ENCODE results near the gene ASAH2. TPM values are rescaled to one million over a fixed set of nuclear protein-coding genes. Genes with fewer than 3 reads are reported as not detected.

Gene ASAH2
- total RNA-seq, 3 donors from 2014 or later (not counting 1 experiment from before 2014, with no cell fraction given): 0.79 to 3.4 (median 2.9) TPM

DNA sequence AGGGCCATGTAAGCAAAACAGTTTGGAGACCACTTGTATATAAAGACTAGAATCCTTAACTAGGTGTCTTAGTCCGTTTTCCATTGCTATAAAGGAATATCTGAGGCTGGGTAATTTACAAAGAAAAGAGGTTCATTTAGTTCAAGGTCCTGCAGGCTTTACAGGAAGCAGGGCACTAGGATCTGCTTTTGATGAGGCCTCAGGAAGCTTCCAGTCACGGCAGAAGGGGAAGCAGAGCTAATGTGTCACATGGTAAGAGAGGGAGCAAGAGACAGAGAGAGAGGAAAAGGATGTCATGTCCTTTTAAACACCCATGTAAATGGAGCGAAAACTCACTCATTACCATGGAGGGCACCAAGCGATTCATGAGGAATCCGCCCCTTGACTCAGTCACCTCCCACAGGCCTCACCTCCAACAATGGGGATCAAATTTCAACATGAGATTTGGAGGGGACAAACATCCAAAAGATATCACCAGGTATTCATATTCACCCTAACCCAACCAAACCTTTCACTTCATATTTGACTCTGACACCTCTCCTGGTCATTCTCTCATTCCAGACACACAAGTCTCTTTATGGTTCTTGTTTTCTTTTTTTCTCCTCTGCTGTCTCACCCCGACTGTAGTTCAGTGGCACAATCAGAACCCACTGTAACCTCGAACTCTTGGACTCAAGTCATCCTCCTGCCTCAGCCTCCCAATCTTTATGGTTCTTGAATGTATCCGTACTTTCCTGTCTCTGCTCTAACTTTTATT lies 30.1 kb upstream of the ASAH2 start:
- H3K4me3 Mint-ChIP-seq: no peak overlapping the region
- DNase-seq: no peak
- H3K36me3 ChIP-seq (ENCODE audit: control insufficient read depth, insufficient read depth, low read length): no peaks in the 10 kb centered on the region
- intact Hi-C loops (cut with micrococcal nuclease): no loop called here
- H3K9me3 Mint-ChIP-seq: peaks cover 0 to 3% of the 10 kb centered on the region in 2 donors
- 79% methylated on average over 8 of the region's 8 CpGs for WGBS (ENCODE audit: insufficient coverage)
- H3K36me3 Mint-ChIP-seq: no peaks in the 10 kb centered on the region
- no peak for ATAC-seq
- no peaks in the 10 kb centered on the region for H3K4me1 ChIP-seq (ENCODE audit: control insufficient read depth, insufficient read depth, low read length)
- H3K27me3 Mint-ChIP-seq (ENCODE audit: low read depth in 2 of 2): peaks cover 18 to 40% of the 10 kb centered on the region in 2 donors
- no peaks in the 10 kb centered on the region for H3K27me3 ChIP-seq (ENCODE audit: control insufficient read depth, insufficient read depth, low read length)
- no peak overlapping the region for H3K27ac Mint-ChIP-seq
- no peaks in the 10 kb centered on the region for H3K4me1 Mint-ChIP-seq
- no peak overlapping the region for H3K4me3 ChIP-seq (ENCODE audit: low read length)
- no peak overlapping the region for H3K27ac ChIP-seq (ENCODE audit: low read length)
- TF ChIP-seq, protein P1, sequence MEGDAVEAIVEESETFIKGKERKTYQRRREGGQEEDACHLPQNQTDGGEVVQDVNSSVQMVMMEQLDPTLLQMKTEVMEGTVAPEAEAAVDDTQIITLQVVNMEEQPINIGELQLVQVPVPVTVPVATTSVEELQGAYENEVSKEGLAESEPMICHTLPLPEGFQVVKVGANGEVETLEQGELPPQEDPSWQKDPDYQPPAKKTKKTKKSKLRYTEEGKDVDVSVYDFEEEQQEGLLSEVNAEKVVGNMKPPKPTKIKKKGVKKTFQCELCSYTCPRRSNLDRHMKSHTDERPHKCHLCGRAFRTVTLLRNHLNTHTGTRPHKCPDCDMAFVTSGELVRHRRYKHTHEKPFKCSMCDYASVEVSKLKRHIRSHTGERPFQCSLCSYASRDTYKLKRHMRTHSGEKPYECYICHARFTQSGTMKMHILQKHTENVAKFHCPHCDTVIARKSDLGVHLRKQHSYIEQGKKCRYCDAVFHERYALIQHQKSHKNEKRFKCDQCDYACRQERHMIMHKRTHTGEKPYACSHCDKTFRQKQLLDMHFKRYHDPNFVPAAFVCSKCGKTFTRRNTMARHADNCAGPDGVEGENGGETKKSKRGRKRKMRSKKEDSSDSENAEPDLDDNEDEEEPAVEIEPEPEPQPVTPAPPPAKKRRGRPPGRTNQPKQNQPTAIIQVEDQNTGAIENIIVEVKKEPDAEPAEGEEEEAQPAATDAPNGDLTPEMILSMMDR (IDR thresholded peaks at IDR 0.05): no peak
- no peaks in the 10 kb centered on the region for H3K9me3 ChIP-seq (ENCODE audit: control insufficient read depth, insufficient read depth, low read length)

DNA sequence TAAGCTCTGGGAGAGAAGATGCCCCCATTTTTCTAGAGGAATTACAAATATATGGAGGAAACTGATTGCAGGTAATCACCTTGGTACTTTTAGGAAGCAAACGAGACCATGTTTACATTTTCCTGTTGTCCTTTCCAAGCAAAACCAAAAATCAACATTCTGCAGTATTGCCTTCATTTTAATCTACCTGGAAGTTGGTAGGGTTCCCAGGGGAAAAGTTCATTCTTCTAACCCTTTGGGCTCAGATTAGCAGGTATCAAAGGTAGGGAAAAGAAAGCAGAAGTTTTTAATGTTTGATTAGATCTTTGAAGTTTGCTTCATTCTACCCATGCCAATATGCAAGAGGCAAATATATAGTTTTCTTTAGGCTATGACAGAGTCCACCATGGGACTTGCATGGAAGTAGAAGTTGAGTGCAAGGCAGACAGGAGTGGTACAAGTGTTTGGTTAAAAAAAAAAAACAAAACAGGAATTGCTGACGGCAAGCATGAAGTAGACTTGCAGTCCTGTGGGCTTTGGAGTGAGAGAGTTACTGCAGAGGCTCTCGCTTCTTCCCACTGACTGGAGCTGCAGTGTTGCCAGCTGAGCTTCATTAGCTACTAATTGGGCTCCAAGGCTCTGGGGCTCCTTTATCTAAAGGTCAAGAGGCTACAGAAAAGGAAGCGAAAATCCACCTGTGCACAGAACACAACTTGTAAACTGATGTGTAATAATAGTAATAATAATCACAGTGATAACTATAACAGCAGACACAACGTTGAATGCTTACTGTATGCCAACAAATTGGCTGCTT lies 28.9 kb upstream of the ASAH2 start:
- Histone ChIP-seq H3K36me3 (ENCODE audit: control insufficient read depth, insufficient read depth, low read length) (no peaks in the 10 kb centered on the region), H3K9me3 (ENCODE audit: control insufficient read depth, insufficient read depth, low read length) (no peaks in the 10 kb centered on the region), H3K4me1 (ENCODE audit: control insufficient read depth, insufficient read depth, low read length) (no peaks in the 10 kb centered on the region), H3K4me3 (ENCODE audit: low read length) (no peak overlapping the region), H3K27ac (ENCODE audit: low read length) (no peak overlapping the region), H3K27me3 (ENCODE audit: control insufficient read depth, insufficient read depth, low read length) (no peaks in the 10 kb centered on the region)
- DNase-seq (no peak), ATAC-seq (no peak)
- H3K9me3 Mint-ChIP-seq: peaks cover 0 to 3% of the 10 kb centered on the region in 2 donors
- no peaks in the 10 kb centered on the region for H3K4me1 Mint-ChIP-seq
- intact Hi-C loops (cut with micrococcal nuclease): no loop called here
- H3K4me3 Mint-ChIP-seq: no peak overlapping the region
- no peaks in the 10 kb centered on the region for H3K36me3 Mint-ChIP-seq
- no peak overlapping the region for H3K27ac Mint-ChIP-seq
- 79% methylated on average over 3 of the region's 5 CpGs for WGBS (ENCODE audit: insufficient coverage)
- TF ChIP-seq, protein P1 (IDR thresholded peaks at IDR 0.05): no peak
- peaks cover 18 to 45% of the 10 kb centered on the region in 2 donors for H3K27me3 Mint-ChIP-seq (ENCODE audit: low read depth in 2 of 2)

DNA sequence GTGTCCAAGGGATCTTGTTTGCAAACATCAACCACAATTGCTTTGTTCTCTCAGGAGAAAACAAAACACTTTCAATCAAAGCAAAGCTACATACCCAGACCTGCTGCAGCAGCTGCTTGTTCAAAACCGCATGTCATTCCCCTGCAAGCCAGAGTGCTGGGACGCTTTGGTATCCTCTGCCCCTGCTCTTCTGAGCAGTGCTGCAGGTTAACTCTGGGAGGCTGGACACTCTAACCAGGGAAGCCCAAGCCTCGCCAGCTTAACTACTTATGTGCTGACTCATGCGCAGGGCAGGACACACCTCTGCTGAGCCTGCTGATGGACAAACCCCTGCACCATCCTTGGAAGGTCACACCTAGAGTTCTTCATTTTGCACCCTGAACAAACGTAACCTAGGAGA lies 28.2 kb upstream of the ASAH2 start:
- 83% methylated on average over 4 of the region's 5 CpGs for WGBS (ENCODE audit: insufficient coverage)
- Mint-ChIP-seq H3K4me1 (no peaks in the 10 kb centered on the region), H3K9me3 (peaks cover 0 to 3% of the 10 kb centered on the region in 2 donors), H3K4me3 (no peak overlapping the region), H3K27ac (no peak overlapping the region), H3K27me3 (ENCODE audit: low read depth in 2 of 2) (peaks cover 15 to 45% of the 10 kb centered on the region in 2 donors), H3K36me3 (no peaks in the 10 kb centered on the region)
- H3K4me3 ChIP-seq (ENCODE audit: low read length): no peak overlapping the region
- no peak overlapping the region for H3K27ac ChIP-seq (ENCODE audit: low read length)
- DNase-seq (no peak), ATAC-seq (no peak)
- no peaks in the 10 kb centered on the region for H3K9me3 ChIP-seq (ENCODE audit: control insufficient read depth, insufficient read depth, low read length)
- TF ChIP-seq, protein P1 (IDR thresholded peaks at IDR 0.05): no peak
- no peaks in the 10 kb centered on the region for H3K36me3 ChIP-seq (ENCODE audit: control insufficient read depth, insufficient read depth, low read length)
- intact Hi-C loops (cut with micrococcal nuclease): loop anchor here (5.0 kb wide), 1 partner anchor 687 kb away; no protein-coding TSS in a partner anchor
- H3K4me1 ChIP-seq (ENCODE audit: control insufficient read depth, insufficient read depth, low read length): no peaks in the 10 kb centered on the region
- no peaks in the 10 kb centered on the region for H3K27me3 ChIP-seq (ENCODE audit: control insufficient read depth, insufficient read depth, low read length)

All from natural killer cell (primary cell).